ENCODE data around the gene HDGFL1. TPM values are rescaled to one million over a fixed set of nuclear protein-coding genes. Genes with fewer than 3 reads are reported as not detected.

HDGFL1 gene
- total RNA-seq, 1 donor from 2014 or later = not detected

GRCh38 chr6:22590423-22590822 lies 21.1 kb downstream of the HDGFL1 start:
- no peak for DNase-seq (ENCODE audit: low read depth, low spot score)

GRCh38 chr6:22593895-22594294 lies 24.5 kb downstream of the HDGFL1 start:
- no peak for DNase-seq (ENCODE audit: low read depth, low spot score)

GRCh38 chr6:22596011-22596410 lies 26.6 kb downstream of the HDGFL1 start:
- no peak for DNase-seq (ENCODE audit: low read depth, low spot score)

GRCh38 chr6:22598339-22598738 lies 29.0 kb downstream of the HDGFL1 start:
- no peak for DNase-seq (ENCODE audit: low read depth, low spot score)

GRCh38 chr6:22600059-22600458 lies 30.7 kb downstream of the HDGFL1 start:
- DNase-seq (ENCODE audit: low read depth, low spot score) = no peak

GRCh38 chr6:22601984-22602383 lies 32.6 kb downstream of the HDGFL1 start:
- DNase-seq (ENCODE audit: low read depth, low spot score) = no peak

- DNase-seq (ENCODE audit: low read depth, low spot score) = no peak
Observed at GRCh38 chr6:22605736-22606135, 36.4 kb downstream of the HDGFL1 start.

- no peak for DNase-seq (ENCODE audit: low read depth, low spot score)
Observed at GRCh38 chr6:22610127-22610526, 40.8 kb downstream of the HDGFL1 start.

- no peak for DNase-seq (ENCODE audit: low read depth, low spot score)
Observed at GRCh38 chr6:22612236-22612635, 42.9 kb downstream of the HDGFL1 start.

- no peak for DNase-seq (ENCODE audit: low read depth, low spot score)
Observed at GRCh38 chr6:22613051-22613450, 43.7 kb downstream of the HDGFL1 start.

GRCh38 chr6:22613695-22614094 lies 44.3 kb downstream of the HDGFL1 start:
- peak; percentile 87 for DNase-seq (ENCODE audit: low read depth, low spot score)

GRCh38 chr6:22614547-22614946 lies 45.2 kb downstream of the HDGFL1 start:
- no peak for DNase-seq (ENCODE audit: low read depth, low spot score)

- no peak for DNase-seq (ENCODE audit: low read depth, low spot score)
Observed at GRCh38 chr6:22621028-22621427, 51.7 kb downstream of the HDGFL1 start.

All from pulmonary artery endothelial cell (primary cell).